DOHH2 (cell line): ENCODE results near the gene ACSS3.

Source experiments
- H3F3A ChIP-seq: fragments of 200-600 bp; sonication (generic), shearing (Covaris generic); 2 replicates; pipeline ENCODE4 v1.6.0; 2016; ENCODE audit warnings: antibody characterized with exemption, mild to moderate bottlenecking; ENCODE audit not compliant: control insufficient read depth, insufficient read depth
- H3K27ac ChIP-seq: fragments of 200-600 bp; sonication (generic); 2 replicates; pipeline ENCODE4 v1.5.1; 2014; ENCODE audit warnings: low read depth, mild to moderate bottlenecking, low read length, moderate library complexity
- H3K27me3 ChIP-seq: fragments of 200-600 bp; sonication (generic); 2 replicates; pipeline ENCODE4 v1.6.1; 2014; ENCODE audit warnings: mild to moderate bottlenecking, low read length, mixed read lengths; ENCODE audit not compliant: control insufficient read depth
- H3K36me3 ChIP-seq: fragments of 200-600 bp; sonication (generic); 2 replicates; pipeline ENCODE4 v1.6.1; 2014; ENCODE audit warnings: mild to moderate bottlenecking, low read length, moderate library complexity, mixed read lengths; ENCODE audit not compliant: control insufficient read depth
- H3K4me1 ChIP-seq: fragments of 200-600 bp; sonication (generic); 2 replicates; pipeline ENCODE4 v1.6.1; 2014; ENCODE audit warnings: mild to moderate bottlenecking, low read length, mixed read lengths; ENCODE audit not compliant: control insufficient read depth
- H3K4me2 ChIP-seq: fragments of 200-600 bp; sonication (generic); 2 replicates; pipeline ENCODE4 v1.6.0; 2014; ENCODE audit warnings: mild to moderate bottlenecking, low read length, moderate library complexity
- H3K4me3 ChIP-seq: fragments of 200-600 bp; sonication (generic); 2 replicates; pipeline ENCODE4 v1.5.1; 2014; ENCODE audit warnings: mild to moderate bottlenecking, low read length, mixed read lengths
- H3K79me2 ChIP-seq: fragments of 200-600 bp; sonication (generic); 2 replicates; pipeline ENCODE4 v1.6.1; 2014; ENCODE audit warnings: mild to moderate bottlenecking, low read length, mixed read lengths; ENCODE audit not compliant: control insufficient read depth
- H3K9me2 ChIP-seq: fragments of 200-600 bp; sonication (generic); replicated peaks from 2 replicates; pipeline ENCODE4 v1.6.1; 2014; ENCODE audit warnings: mild to moderate bottlenecking, low read length, mixed read lengths; ENCODE audit not compliant: control insufficient read depth
- H3K9me3 ChIP-seq: fragments of 200-600 bp; sonication (generic); 2 replicates; pipeline ENCODE4 v1.6.1; 2014; ENCODE audit warnings: antibody characterized with exemption, low read length, mixed read lengths; ENCODE audit not compliant: control insufficient read depth, insufficient read depth
- H4K20me1 ChIP-seq: fragments of 200-600 bp; sonication (generic); 2 replicates; pipeline ENCODE4 v1.6.0; 2014; ENCODE audit warnings: low read depth, mild to moderate bottlenecking, antibody characterized with exemption, low read length, moderate library complexity; ENCODE audit not compliant: control insufficient read depth, insufficient read depth
- CTCF ChIP-seq: fragments of 200-600 bp; sonication (generic); IDR thresholded peaks from one replicate; pipeline ENCODE4 v1.5.1; 2014; ENCODE audit warnings: antibody characterized with exemption, mild to moderate bottlenecking, low read depth, low read length; ENCODE audit not compliant: poor library complexity, severe bottlenecking
- EZH2phosphoT487 ChIP-seq: fragments of 200-600 bp; sonication (generic); IDR thresholded peaks from 2 replicates; pipeline ENCODE4 v1.6.1; 2017; ENCODE audit warnings: borderline replicate concordance, mild to moderate bottlenecking, antibody characterized with exemption, low read length, moderate library complexity, mixed read lengths

Gene ACSS3

DNA sequence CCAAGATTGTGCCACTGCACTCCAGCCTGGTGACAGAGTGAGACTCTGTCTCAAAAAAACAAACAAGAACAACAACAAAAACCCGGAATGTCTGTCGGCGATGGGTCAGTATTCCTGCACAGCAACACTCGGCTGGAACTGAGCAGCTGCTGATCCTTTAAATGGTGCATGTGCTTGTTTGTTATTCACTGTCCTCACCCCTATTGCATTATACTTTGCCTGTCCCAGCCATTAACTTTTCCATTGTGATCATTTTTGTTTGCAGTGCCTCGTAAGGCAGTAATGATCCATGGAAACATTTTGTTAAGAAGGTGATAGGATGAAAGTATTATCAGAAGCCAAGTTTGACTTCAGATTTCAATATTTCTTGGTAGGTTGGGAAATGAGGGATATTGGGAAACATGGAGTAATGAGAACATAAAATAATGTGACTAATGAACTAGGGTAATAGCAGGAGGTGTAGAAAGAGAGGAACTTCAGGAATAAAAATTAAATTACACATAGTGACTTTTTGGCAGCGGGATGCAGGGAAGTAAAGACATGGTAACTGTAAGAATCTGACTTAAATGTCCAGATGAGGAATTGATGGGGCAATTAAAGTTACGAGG, 6.1 kb downstream of the ACSS3 start:
- Histone ChIP-seq H3K9me3 (no peaks in the 10 kb centered on the region), H3K4me1 (no peaks in the 10 kb centered on the region), H3K36me3 (no peaks in the 10 kb centered on the region), H3K27me3 (no peaks in the 10 kb centered on the region), H3F3A (no peaks in the 10 kb centered on the region), H3K4me3 (no peak overlapping the region), H3K4me2 (no peak overlapping the region), H3K9me2 (no peaks in the 10 kb centered on the region), H3K79me2 (no peaks in the 10 kb centered on the region), H3K27ac (no peak overlapping the region), H4K20me1 (no peaks in the 10 kb centered on the region)
- TF ChIP-seq CTCF: no peak
- no peak for TF ChIP-seq EZH2phosphoT487

- no peak overlapping the region for H3K27ac ChIP-seq
- H3F3A ChIP-seq: no peaks in the 10 kb centered on the region
- H3K9me2 ChIP-seq: no peaks in the 10 kb centered on the region
- H3K4me1 ChIP-seq: no peaks in the 10 kb centered on the region
- TF ChIP-seq CTCF (no peak), EZH2phosphoT487 (no peak)
- no peaks in the 10 kb centered on the region for H3K79me2 ChIP-seq
- H3K27me3 ChIP-seq: no peaks in the 10 kb centered on the region
- H3K4me3 ChIP-seq: no peak overlapping the region
- no peaks in the 10 kb centered on the region for H3K36me3 ChIP-seq
- H3K9me3 ChIP-seq: no peaks in the 10 kb centered on the region
- no peaks in the 10 kb centered on the region for H4K20me1 ChIP-seq
- H3K4me2 ChIP-seq: no peak overlapping the region
Observed at GRCh38 chr12:81084811-81085350, 7.0 kb downstream of the ACSS3 start.

- no peaks in the 10 kb centered on the region for H3K9me3 ChIP-seq
- H3K27ac ChIP-seq: no peak overlapping the region
- H3K9me2 ChIP-seq: no peaks in the 10 kb centered on the region
- no peak overlapping the region for H3K4me2 ChIP-seq
- H3F3A ChIP-seq: no peaks in the 10 kb centered on the region
- H3K36me3 ChIP-seq: no peaks in the 10 kb centered on the region
- no peak overlapping the region for H3K4me3 ChIP-seq
- H3K79me2 ChIP-seq: no peaks in the 10 kb centered on the region
- TF ChIP-seq CTCF: no peak
- no peak for TF ChIP-seq EZH2phosphoT487
- H4K20me1 ChIP-seq: no peaks in the 10 kb centered on the region
- H3K4me1 ChIP-seq: no peaks in the 10 kb centered on the region
- no peaks in the 10 kb centered on the region for H3K27me3 ChIP-seq
Observed at GRCh38 chr12:81085832-81086231, 8.0 kb downstream of the ACSS3 start.
